ENCODE data around the gene TMEM182.

TMEM182 gene

GRCh38 chr2:102832789-102833188 lies 71.0 kb downstream of the TMEM182 start:
- Histone ChIP-seq H3F3A (ENCODE audit: insufficient read depth, low read length) (no peaks in the 10 kb centered on the region), H3K4me2 (ENCODE audit: low read length) (no peak overlapping the region), H4K20me1 (ENCODE audit: insufficient read depth, low read length) (no peaks in the 10 kb centered on the region), H3K9me3 (ENCODE audit: low read length) (no peaks in the 10 kb centered on the region), H3K79me2 (ENCODE audit: insufficient read depth, low read length) (no peaks in the 10 kb centered on the region), H3K9ac (ENCODE audit: low read length) (no peak overlapping the region), H3K9me2 (ENCODE audit: low read depth, low read length) (no peaks in the 10 kb centered on the region), H3K27ac (ENCODE audit: low read depth, low read length, poor library complexity, severe bottlenecking) (no peak overlapping the region), H3K27me3 (ENCODE audit: insufficient read depth, low read length) (no peaks in the 10 kb centered on the region), H3K4me1 (ENCODE audit: insufficient read depth, low read length, severe bottlenecking) (no peaks in the 10 kb centered on the region), H3K4me3 (ENCODE audit: low read depth, low read length, poor library complexity, severe bottlenecking) (no peak overlapping the region), H2AFZ (ENCODE audit: low read length) (no peak overlapping the region), H3K36me3 (ENCODE audit: insufficient read depth, low read length) (no peaks in the 10 kb centered on the region)
- TF ChIP-seq EZH2 (IDR thresholded peaks at IDR 0.05; ENCODE audit: borderline replicate concordance, low read length) (no peak), CTCF (IDR thresholded peaks at IDR 0.05; ENCODE audit: low read length) (no peak)

GRCh38 chr2:102834523-102835273 lies 72.9 kb downstream of the TMEM182 start:
- Histone ChIP-seq H3K79me2 (ENCODE audit: insufficient read depth, low read length) (no peaks in the 10 kb centered on the region), H3K9ac (ENCODE audit: low read length) (no peak overlapping the region), H3K4me2 (ENCODE audit: low read length) (no peak overlapping the region), H3K36me3 (ENCODE audit: insufficient read depth, low read length) (no peaks in the 10 kb centered on the region), H3K4me3 (ENCODE audit: low read depth, low read length, poor library complexity, severe bottlenecking) (no peak overlapping the region), H3K9me2 (ENCODE audit: low read depth, low read length) (no peaks in the 10 kb centered on the region), H3F3A (ENCODE audit: insufficient read depth, low read length) (no peaks in the 10 kb centered on the region), H4K20me1 (ENCODE audit: insufficient read depth, low read length) (no peaks in the 10 kb centered on the region), H2AFZ (ENCODE audit: low read length) (no peak overlapping the region), H3K4me1 (ENCODE audit: insufficient read depth, low read length, severe bottlenecking) (no peaks in the 10 kb centered on the region), H3K9me3 (ENCODE audit: low read length) (no peaks in the 10 kb centered on the region), H3K27ac (ENCODE audit: low read depth, low read length, poor library complexity, severe bottlenecking) (no peak overlapping the region), H3K27me3 (ENCODE audit: insufficient read depth, low read length) (no peaks in the 10 kb centered on the region)
- no peak for TF ChIP-seq CTCF (IDR thresholded peaks at IDR 0.05; ENCODE audit: low read length)
- TF ChIP-seq EZH2 (IDR thresholded peaks at IDR 0.05; ENCODE audit: borderline replicate concordance, low read length), result no peak

- no peak overlapping the region for H3K4me3 ChIP-seq (ENCODE audit: low read depth, low read length, poor library complexity, severe bottlenecking)
- TF ChIP-seq CTCF (IDR thresholded peaks at IDR 0.05; ENCODE audit: low read length) (no peak), EZH2 (IDR thresholded peaks at IDR 0.05; ENCODE audit: borderline replicate concordance, low read length) (no peak)
- no peaks in the 10 kb centered on the region for H3K4me1 ChIP-seq (ENCODE audit: insufficient read depth, low read length, severe bottlenecking)
- no peak overlapping the region for H3K9ac ChIP-seq (ENCODE audit: low read length)
- H3K9me2 ChIP-seq (ENCODE audit: low read depth, low read length), result no peaks in the 10 kb centered on the region
- no peak overlapping the region for H3K4me2 ChIP-seq (ENCODE audit: low read length)
- H2AFZ ChIP-seq (ENCODE audit: low read length), result no peak overlapping the region
- H3K36me3 ChIP-seq (ENCODE audit: insufficient read depth, low read length), result no peaks in the 10 kb centered on the region
- no peaks in the 10 kb centered on the region for H4K20me1 ChIP-seq (ENCODE audit: insufficient read depth, low read length)
- no peaks in the 10 kb centered on the region for H3K79me2 ChIP-seq (ENCODE audit: insufficient read depth, low read length)
- no peaks in the 10 kb centered on the region for H3K9me3 ChIP-seq (ENCODE audit: low read length)
- no peaks in the 10 kb centered on the region for H3K27me3 ChIP-seq (ENCODE audit: insufficient read depth, low read length)
- no peaks in the 10 kb centered on the region for H3F3A ChIP-seq (ENCODE audit: insufficient read depth, low read length)
- H3K27ac ChIP-seq (ENCODE audit: low read depth, low read length, poor library complexity, severe bottlenecking), result no peak overlapping the region
These were observed 75.9 kb downstream of the TMEM182 start for GRCh38 chr2:102837626-102838198.

Data from OCI-LY1 (cell line).